NOMO-1 treated with DMSO at 0.1 percent for 48 hours (cell line): ENCODE results near the gene SMU1.
"Not testable (repeated sequence)": the region's sequence is repeated elsewhere in the genome, so short reads cannot be mapped to it uniquely, and the experiment has no call there.

Experiments
- DNase-seq: peaks from one replicate; lab custom pipeline; 2025; ENCODE audit not compliant: unreplicated experiment; lab: John Stamatoyannopoulos, UW

Gene SMU1

DNA sequence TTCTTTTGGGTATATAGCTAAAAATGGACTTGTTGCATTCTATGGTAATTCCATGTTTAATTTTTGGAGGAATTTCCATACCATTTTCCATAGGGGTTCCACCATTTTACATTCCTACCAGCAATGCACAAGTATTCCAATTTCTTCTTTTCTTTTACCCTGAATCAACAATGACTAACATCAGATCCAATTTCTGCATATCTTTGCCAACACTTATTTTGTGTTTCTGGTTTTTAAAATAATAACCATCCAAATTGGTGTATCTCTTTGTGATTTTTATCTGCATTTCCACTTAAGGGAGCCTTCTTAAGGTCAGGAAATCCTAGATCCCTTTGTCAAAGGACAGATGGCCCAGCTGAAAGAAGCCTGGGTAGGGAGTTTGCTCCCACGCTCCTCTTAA, 29.5 kb upstream of the SMU1 start:
- DNase-seq, result no peak

DNA sequence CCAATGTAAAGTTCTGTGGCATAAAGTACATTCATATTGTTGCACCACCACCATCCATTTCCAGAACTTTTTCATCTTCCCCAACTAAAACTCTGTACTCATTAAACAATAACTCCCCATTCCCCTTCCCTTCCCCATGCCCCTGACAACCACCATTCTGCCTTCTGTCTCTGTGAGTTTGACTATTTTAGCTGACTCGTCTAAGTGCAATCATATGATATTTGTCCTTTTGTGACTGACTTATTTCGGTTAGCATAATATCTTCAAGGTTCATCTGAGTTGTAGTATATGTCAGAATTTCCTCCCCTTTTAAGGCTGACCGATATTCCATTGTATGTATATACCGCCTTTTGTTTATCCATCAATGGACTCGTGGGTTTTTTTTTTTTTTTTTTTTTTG, 29.0 kb upstream of the SMU1 start:
- DNase-seq, result no peak

DNA sequence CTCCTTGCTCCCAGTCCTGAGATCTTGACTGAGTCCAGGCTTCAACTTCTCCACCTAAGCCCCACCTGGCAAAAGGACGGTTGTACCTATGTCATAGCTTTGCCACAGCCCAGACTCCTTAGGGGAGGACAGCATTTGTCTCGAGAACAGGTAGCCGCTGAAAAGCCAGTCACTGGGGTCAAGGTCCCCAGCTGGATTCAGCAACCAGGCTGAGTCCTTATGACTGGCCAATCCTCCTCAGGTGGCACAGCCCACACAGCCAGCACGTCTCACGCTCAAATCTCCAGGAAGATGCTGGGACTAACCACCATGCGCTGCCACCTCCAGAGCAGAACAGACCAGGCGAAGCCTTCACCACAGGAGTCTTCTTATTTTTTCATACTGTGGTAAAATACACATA, 27.9 kb upstream of the SMU1 start:
- DNase-seq, result no peak

DNA sequence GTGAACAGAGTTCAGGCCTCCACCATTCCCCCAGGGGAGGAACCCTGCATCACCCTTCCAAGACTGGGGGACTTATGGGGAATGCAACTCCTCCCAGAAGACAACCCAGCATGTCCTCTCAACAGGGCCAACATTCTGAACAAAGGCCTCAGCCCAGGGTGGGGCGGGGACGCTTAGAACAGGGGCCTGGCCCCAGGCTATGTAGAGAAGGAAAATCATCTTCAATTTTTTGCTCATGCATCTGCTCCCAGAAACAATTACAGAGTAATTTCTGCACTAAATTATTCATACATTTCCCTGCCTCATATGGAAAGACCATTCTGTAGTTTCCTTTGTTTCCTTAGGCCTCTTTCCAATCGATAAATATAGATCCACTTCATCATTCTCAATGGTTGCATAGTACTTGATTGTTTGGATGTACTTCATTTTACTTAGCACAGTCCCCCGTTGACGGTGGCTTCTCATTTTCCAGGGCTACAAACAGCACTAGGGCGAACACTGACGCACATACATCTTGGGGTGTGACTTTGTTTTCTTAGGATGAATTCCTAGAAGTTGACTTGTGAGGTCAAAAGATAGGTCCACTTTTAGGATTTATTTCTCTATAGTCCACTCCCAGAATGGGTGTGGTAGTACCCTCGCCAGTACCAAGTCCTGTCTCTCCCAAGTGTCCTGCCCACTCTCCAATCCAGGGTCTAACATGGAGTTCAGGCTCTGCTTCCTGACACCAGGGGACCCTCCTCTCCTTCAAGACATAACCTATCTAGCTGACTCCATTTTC, 27.2 kb upstream of the SMU1 start:
- DNase-seq, result no peak

DNA sequence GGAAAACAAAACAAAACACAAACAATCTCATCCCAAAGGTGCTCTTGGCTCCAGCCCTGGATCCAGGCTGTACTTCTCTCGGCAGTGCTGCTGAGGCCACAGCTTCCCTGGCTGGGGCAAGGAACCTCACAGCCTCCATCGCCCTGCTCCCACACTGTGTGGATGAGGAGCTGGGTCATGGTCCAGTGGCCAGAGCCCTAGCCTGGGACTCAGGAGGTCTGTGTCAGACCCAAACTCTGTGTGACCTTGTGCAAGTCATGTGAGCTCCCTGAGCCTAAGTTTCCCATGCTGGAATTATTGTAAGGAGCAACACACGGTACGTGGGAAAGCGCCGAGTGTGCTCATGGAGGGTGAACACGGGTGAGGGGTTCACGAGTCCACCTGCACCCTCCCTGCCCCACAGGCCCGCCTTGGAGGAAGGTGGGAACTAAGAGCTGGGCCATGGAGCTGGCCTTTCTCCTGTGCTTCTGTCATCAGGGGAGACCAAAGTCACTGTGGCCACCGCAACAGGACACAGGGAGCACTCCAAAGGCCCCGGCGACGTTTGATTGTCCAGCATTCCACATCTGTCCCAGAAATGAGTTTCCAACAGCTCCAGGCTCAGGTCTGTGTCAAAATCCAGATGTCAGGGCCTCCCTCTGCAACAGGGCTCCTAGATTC, 26.2 kb upstream of the SMU1 start:
- no peak for DNase-seq

DNA sequence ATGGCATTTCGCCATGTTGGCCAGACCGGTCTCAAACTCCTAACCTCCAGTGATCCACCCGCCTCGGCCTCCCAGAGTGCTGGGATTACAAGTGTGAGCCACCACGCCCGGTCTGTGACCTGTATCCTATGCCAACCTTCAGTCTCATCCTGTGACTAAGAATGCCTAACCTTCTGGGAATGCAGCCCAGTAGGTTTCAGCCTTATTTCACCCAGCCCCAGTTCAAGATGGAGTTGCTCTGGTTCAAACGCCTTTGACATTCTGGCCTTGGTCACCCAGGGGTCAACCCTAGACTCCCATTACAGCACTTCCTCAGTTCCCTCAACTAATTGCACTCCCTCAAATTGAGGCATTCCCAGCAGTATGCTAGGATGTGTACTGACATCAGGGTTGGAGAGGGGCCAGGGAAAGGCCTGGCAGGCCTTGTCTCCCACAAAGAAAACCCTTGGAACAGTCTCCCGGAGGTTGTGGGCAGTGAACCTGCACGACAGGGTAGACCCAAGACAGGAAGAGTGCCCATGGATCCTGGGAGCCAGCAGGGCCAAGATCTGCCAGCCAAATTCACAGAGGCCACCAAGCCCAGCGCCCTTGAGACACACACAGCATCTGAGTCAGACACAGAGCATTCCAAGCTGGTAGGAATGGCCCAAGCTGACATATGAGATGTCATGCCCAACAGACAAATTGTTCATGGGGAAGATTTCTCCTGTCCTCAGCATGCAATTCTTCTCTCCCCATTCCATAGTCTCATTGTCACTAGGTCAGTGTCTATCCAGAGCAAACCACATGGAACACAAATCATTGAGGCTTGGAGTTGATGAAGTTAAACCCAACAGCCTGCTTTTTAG, 24.9 kb upstream of the SMU1 start:
- DNase-seq, result no peak

DNA sequence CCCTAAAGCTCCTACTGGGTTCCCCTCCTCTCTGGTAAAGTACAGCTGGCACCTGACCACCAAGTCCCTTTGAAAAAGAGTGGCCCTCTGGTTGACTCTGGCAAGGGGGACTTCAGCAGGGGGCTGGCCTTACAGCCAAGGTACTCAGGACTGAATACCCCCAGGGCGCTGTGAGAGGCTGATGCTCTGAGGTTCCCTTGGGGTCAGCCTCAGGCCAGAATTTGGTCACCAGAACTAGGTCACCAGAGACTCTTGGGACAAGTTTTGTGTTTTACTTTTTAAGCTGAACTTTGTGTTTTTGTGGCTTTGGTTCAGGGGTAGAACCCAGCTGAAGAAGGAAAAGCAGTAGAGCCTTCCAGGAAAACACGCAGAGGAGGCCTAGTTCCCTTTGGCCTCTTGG, 23.3 kb upstream of the SMU1 start:
- DNase-seq, result no peak

DNA sequence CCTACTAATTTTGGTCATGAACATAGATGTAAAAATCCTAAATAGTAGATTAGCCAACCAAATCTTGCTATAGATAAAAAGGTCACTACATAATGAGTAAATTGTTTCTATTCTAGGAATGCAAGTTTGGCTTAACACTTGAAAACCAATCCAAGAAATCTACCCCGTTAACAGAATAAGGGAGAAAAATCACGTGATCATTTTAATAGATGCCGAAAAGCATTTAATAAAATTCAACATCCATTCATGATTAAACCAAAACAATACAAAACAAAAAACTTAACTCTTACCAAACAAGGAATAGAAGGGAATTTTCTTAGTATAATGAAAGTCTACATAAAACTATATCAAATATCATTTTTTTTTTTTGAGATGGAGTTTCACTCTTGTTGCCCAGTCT, 20.7 kb upstream of the SMU1 start:
- no peak for DNase-seq

DNA sequence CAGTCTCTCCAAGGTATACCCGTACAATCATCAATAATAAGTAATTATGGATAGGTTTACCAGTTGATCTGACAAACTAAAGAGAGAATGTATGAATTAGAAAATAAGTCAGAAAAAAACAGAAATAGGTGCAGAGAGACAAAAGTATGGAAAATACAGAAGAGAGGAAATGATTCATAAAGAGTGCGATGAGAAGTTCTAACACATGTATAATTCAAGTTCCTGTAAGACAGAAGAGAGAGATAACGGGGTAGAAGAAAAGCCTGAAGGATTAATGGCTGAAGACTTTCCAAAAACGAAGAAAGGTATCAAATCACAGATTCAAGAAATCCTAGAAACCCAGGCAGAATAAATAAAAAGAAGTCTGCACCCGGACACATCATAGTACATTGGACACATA, 16.2 kb upstream of the SMU1 start:
- no peak for DNase-seq

DNA sequence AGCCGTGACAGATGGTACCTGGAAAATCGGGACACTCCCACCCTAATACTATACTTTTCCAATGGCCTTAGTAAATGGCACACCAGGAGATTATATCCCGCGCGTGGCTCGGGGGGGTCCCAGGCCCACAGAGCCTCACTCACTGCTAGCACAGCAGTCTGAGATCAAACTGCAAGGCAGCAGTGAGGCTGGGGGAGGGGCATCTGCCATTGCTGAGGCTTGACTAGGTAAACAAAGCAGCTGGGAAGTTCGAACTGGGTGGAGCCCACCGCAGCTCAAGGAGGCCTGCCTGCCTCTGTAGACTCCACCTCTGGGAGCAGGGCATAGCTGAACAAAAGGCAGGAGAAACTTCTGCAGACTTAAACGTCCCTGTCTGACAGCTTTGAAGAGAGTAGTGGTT, 9.2 kb upstream of the SMU1 start:
- DNase-seq, result not testable (repeated sequence)

DNA sequence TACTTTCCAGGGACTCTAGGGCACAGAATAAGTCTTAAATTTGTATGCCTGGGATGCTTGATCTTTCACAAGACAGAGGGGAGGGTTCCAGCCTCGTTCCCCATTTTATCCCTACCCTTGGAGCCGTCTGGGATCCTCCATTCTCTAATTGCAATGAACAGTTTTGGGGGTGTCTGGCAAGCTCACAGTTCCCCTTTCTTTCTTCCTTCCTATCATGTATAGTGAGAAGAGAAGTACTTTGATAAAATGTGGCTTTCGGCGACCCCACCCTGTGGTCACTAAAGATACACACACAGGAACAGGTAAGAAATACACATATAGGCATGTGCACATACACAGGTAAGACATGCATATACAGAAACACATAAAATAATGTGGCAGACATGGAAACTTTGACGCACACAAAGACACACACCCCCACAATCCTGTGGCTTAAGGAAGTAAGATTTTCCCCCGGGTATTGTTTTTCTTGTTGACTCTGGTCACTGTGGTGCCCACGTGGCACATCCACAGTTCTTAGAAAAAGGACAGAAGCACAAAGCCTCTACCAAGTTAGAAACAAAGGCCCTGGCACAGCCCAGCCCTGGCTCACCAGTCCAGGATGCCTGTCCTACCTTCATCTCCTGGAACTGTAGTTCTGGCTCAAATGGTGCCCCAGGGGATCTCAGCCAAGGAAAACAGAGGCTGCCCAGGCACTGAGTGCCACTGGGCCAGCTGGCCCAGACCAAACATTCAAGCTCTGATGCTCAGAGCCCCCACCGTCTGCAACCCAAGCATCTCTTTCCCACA, 6.3 kb upstream of the SMU1 start:
- peak; percentile 54 for DNase-seq

DNA sequence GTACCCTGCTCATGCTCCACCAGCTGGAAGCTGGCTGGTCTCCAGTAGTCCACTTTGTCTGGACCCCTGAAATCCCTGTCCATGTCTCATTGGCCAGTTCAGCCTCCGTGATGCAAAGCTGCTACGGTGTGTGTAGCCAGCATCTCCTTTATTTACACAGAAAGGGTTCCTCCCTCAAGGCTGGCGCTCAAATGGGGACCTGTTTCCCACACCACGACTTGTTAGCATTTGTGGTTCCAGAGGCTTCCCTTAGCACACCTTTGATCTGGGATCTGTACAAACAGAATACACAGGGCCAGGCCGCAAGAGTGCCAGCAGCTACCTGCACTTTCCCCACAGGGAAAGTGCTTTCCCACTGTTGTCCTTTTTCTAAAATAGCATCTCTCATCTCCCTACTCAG, 5.7 kb upstream of the SMU1 start:
- DNase-seq, result no peak

DNA sequence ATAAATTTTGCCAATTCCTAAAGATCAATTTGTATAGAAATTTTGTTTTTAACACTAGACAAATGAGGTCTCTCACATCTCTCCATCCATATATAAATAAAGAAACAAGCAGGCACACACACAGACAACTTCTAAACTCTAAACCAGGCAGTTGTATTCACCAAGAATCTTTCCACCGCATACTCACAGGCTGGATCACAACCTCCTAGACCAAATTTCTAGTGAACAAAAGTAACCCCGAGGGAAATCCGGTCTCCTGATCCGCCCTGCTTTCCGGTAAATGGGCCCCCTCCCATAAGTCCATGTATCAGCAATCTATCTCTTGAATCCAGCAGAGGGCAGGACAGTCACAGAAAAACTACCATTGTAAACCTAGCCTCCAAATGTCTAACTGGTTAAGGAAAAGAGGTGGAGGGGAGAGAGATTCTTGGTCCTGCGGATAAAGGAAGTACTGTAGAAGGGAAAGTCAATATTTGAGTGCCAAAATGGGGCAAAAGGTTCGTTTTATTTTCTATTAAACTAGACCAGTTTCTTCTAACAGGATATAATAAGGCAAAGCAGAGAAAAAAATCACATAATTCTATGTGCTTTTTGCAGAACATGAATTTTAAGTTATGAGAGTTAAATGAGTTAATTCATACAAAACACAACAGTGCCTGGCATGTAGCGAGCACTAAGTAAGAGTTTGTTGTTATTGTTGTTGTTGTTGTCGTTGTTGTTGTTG, 4.8 kb upstream of the SMU1 start:
- DNase-seq, result peak; percentile 90

DNA sequence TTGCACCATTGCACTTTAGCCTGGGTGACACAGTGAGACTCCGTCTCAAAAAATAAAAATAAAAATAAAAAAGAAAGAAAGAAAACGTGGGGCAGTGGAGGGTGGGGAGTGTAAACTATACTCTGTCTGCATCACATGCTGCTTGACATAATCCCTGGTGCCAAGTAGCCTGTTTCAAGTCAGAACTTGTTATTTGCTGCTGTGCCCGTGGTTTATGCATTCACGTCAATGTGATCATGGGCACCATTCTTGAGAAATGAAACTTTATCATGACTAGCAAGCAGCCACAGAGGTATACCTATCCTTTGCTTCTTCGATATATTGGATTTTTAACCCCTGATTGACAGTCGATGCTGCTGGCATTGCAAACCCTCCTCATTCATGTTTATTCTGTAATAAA, 4.1 kb upstream of the SMU1 start:
- no peak for DNase-seq

DNA sequence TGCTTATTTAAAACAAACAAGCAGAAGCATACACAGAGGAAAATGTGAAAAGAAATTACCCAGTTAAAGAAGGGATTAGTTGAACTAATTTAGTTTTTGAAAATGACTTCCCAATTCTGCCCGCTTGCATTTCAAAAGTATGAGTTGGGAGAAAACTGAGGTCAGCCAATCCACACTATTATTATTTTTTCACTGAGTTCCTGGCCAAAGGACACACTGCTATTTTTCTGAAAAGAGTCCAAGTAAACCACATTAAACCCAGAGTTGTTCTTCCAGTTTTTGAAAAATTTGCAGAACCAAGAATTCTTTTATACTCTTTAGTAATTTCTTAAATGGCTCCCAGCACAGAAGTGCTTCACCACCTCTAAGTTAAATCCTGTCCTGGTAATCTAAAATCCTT, 7.5 kb downstream of the SMU1 start:
- DNase-seq, result no peak

DNA sequence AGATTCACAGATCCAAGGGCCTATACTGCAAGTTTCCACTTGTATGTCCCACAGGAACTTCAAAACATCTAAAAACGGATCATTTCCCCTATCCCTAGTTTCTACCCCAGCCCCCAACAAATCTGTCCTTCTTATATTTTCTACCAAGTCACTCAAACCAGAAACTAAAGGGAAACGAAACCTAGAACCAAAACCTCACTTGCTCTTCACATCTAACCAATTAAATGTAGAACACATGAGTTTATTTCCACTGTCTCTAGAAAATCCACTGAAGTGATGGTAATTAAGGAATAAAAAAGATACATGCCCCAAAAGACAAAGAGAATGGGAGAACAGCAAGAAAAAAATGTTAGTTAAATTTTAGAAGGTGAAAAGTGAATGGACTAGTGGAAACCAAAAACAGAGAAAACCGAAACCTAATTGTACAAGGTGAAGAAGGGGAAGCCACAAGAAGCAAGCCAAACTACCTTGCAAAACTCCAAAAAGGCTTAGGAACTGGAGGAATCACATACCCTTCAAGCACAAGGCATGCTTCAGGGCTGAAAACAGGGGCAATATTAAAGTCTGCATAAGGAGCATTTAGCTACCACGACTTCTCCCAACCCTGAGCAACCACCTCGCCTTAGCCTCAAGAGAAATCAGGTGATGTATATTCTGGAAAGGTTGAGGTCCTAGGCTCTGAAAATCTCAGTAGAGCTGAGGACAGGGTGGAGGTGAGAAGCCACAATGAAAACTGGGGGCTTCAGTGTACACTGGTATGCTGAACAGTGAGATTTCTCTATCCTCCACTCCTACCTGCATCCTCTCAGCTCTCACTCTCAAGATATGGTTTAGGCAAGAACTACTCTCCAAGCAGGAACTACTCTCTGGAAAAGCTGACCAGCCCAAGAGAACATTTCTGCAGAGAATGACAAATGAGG, 11.1 kb downstream of the SMU1 start:
- peak; percentile 89 for DNase-seq

DNA sequence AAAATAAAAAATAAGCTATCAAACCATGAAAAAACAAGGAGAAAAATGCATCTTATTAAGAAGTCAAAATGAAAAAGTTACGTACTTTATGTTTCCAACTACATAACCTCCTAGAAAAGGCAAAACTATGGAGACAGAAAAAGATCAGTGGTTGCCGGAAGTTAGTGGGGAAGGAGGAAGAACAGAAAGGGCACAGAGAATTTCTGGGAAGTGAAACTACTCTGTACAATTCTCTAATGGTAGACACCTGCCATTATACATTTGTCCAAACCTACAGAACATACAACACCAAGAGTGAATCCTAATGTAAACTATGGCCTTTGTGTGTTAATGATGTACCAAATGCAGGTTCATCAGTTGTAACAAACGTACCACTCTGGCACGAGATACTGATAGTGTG, 25.3 kb downstream of the SMU1 start:
- peak; percentile 73 for DNase-seq

DNA sequence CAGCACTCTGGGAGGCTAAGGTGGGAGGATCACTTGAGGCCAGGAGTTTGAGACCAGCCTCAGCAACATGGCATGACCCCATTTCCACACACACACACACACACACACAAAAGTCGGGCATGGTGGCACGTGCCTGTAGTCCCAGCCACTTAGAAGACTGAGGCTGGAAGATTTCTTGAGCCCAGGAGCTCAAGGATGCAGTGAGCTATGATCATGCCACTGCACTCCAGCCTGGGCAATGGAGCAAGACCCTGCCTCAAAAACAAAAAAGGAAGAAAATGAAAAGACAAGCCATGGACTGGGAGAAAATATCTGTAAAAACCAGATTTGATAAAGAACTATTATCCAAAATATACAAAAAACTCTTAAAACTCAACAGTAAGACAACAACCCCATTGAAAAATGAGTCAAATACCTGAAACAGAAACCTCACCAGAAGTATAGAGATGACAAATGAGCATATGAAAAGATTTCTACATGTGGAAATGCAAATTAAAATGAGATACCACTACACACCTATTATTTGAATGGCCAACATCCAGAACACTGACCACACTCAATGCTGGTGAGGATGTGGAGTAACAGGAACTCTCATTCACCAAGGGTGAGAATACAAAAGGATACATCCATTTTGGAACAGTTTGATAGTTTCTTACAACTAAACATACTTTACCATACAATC, 26.7 kb downstream of the SMU1 start:
- no peak for DNase-seq

DNA sequence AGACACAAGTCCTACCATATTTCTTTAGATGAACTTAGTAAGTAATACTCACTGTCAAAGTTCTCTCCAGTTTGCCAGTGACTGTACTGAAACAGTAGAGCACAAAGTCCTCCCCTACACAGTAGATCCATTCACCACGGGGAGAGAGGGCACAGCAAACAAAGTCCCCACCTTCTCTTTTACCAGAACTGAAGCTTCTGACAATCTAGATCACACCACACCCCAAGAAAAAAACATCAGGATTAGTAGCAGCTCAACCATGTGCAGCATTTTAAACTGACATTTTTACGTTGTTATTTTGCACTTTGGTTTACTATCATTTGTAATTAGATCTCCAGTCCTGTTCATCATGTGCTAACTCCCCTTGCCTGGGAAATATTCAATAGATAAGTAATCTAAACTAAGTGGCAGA, 28.4 kb downstream of the SMU1 start:
- DNase-seq, result no peak
